H1 (cell line): ENCODE data around the gene SLC26A6. TPM values are rescaled to one million over a fixed set of nuclear protein-coding genes. Genes with fewer than 3 reads are reported as not detected.

Experiments
- E2F6 ChIP-seq: IDR thresholded peaks from 2 replicates; pipeline ENCODE4 v1.6.1; 2012; ENCODE audit warnings: inconsistent platforms
- KDM1A ChIP-seq: fragments of 200-600, 300-600 bp; sonication (generic); IDR thresholded peaks from 2 replicates; pipeline ENCODE4 v1.7.1; 2016; ENCODE audit warnings: mild to moderate bottlenecking, low read length, borderline replicate concordance
- POLR2AphosphoS5 ChIP-seq: IDR thresholded peaks from 2 replicates; pipeline ENCODE4 v1.6.1; 2011; ENCODE audit warnings: low read depth, low read length
- POU5F1 ChIP-seq: IDR thresholded peaks from 2 replicates; pipeline ENCODE4 v1.6.1; 2011; ENCODE audit warnings: low read depth, mild to moderate bottlenecking, low read length, moderate library complexity
- RXRA ChIP-seq: IDR thresholded peaks from 2 replicates; pipeline ENCODE4 v1.6.1; 2011; ENCODE audit warnings: low read depth, mild to moderate bottlenecking, low read length, moderate library complexity; ENCODE audit not compliant: insufficient read depth
- USF2 ChIP-seq: IDR thresholded peaks from 2 replicates; pipeline ENCODE4 v1.6.1; 2011; ENCODE audit warnings: low read length, improper control_type of control experiment
- polyA plus RNA-seq, 7 experiments: library from polyadenylated mRNA; depleted of rRNA in 3 of 7; stranded (reverse) in 5 of 7; unstranded in 2 of 7; fragments of >200 nt in 5 of 7; fragments of 200-250 nt in 2 of 7; gene quantifications; 1 replicate in 5 of 7; 2 replicates in 1 of 7; 4 replicates in 1 of 7; pipeline versions ENCODE4 v1.2.1 to v1.2.3, GENCODE V29; 2011 to 2013; ENCODE audit warnings: missing spikeins in 2 of 7, mixed read lengths in 2 of 7
- total RNA-seq: library from RNA; stranded (reverse); fragmentation: NEBNext Ultra II Directional; extraction: Animal tissue kit (Norgen Biotek cat#: 25700); gene quantifications from 2 replicates; pipeline ENCODE4 v1.2.1, GENCODE V29; 2021

SLC26A6 gene
- total and polyA plus RNA-seq, 2 of the 8 experiments (the other 6 are each of a cell fraction or from before 2014, with no cell fraction given) = 50.4 to 58.0 TPM

DNA sequence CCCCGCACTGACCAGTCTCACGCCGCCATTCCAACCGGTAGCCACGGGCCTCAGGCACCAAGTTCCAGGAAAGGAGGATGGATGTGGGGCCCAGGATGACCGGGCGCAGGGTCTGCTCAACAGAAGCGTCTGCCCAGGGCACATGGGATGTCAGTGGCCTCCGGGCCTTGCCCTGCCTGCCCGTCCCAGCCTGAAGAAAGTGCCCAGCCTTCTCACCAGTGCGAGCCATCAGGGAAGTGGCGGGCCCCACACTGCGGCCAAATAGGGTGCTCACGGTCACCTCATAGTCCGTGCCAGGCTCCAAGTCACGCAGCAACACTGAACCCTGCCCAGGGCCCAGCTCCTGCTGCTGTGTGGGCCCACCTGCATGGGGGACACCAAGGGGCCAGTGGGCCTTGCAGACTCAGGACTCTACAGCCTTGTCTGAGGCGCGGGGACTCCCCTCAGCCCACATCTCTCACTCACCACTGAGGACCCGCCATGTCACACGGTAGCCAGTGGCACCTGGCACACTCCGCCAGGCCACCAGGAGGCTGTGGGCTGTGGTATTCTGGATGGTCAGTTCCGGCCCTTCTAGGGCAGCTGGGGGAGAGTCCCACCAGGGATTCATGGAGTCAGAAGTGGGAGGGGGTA, 43.3 kb downstream of the SLC26A6 start (continued):
- TF ChIP-seq KDM1A (no peak), RXRA (no peak), USF2 (no peak), POU5F1 (no peak), POLR2AphosphoS5 (no peak), E2F6 (no peak)
